PC-3 (cell line): ENCODE measurements around the gene HK1. TPM values are rescaled to one million over a fixed set of nuclear protein-coding genes. Genes with fewer than 3 reads are reported as not detected.

Experiments used
- ATAC-seq: fragments of 200-7000 bp; cut with Tn5 transposase; 2 replicates; pipeline ENCODE4 v1.9.1; 2020; ENCODE audit warnings: mild to moderate bottlenecking, moderate library complexity
- BruUV-seq: library from RNA; stranded (reverse); fragments of 400-500 nt; replicated peaks from 2 replicates; lab custom pipeline; 2021; lab: Mats Ljungman, UMichigan
- CTCF ChIA-PET: fragments of 300-600 bp; sonication (Branson Sonifier 250); formaldehyde crosslinking; loops from one replicate; lab custom pipeline; 2022; ENCODE audit warnings: antibody characterized with exemption; lab: Charles Lee
- POLR2A ChIA-PET: fragments of 300-600 bp; sonication (Branson Sonifier 250); formaldehyde crosslinking; loops from one replicate; lab custom pipeline; 2022; ENCODE audit warnings: antibody characterized with exemption; ENCODE audit not compliant: unreplicated experiment; lab: Charles Lee
- DNase-seq: peaks from one replicate; pipeline ENCODE4 v3.0.0-alpha.2; 2015
- H2AFZ ChIP-seq: fragments of 300-600 bp; sonication (generic); 2 replicates; pipeline ENCODE4 v1.6.0; 2016; ENCODE audit warnings: antibody characterized with exemption, low read length
- H3F3A ChIP-seq: fragments of 300-600 bp; sonication (generic); one replicate; pipeline ENCODE4 v1.6.0; 2017; ENCODE audit warnings: antibody characterized with exemption, low read length, control low read depth, mild to moderate bottlenecking; ENCODE audit not compliant: unreplicated experiment
- H3K27ac ChIP-seq: fragments of 300-600 bp; sonication (generic); 2 replicates; pipeline ENCODE4 v1.5.1; 2016; ENCODE audit warnings: mild to moderate bottlenecking, low read length
- H3K27me3 ChIP-seq: fragments of 300-600 bp; sonication (generic); 2 replicates; pipeline ENCODE4 v1.6.1; 2016; ENCODE audit warnings: low read length, mixed read lengths
- H3K36me3 ChIP-seq: fragments of 300-600 bp; sonication (generic); 2 replicates; pipeline ENCODE4 v1.6.1; 2016; ENCODE audit warnings: low read depth, mixed run types, low read length, mixed read lengths
- H3K4me1 ChIP-seq: fragments of 300-600 bp; sonication (generic); 2 replicates; pipeline ENCODE4 v1.5.1; 2016; ENCODE audit warnings: low read length; ENCODE audit not compliant: insufficient read depth
- H3K4me2 ChIP-seq: fragments of 300-600 bp; sonication (generic); 2 replicates; pipeline ENCODE4 v1.6.0; 2016; ENCODE audit warnings: low read length
- H3K4me3 ChIP-seq: fragments of 300-600 bp; sonication (generic); 2 replicates; pipeline ENCODE4 v1.5.1; 2016; ENCODE audit warnings: mild to moderate bottlenecking, low read length, mixed read lengths
- H3K79me2 ChIP-seq: fragments of 300-600 bp; sonication (generic); 2 replicates; pipeline ENCODE4 v1.6.1; 2017; ENCODE audit warnings: low read length, mixed read lengths
- H3K9ac ChIP-seq: fragments of 300-600 bp; sonication (generic); 2 replicates; pipeline ENCODE4 v1.6.0; 2016; ENCODE audit warnings: mild to moderate bottlenecking, low read length
- H3K9me2 ChIP-seq: fragments of 300-600 bp; sonication (generic); replicated peaks from 2 replicates; pipeline ENCODE4 v1.6.1; 2016; ENCODE audit warnings: mixed run types, low read length, mixed read lengths
- H3K9me3 ChIP-seq: fragments of 300-600 bp; sonication (generic); 2 replicates; pipeline ENCODE4 v1.6.1; 2016; ENCODE audit warnings: low read length, mixed read lengths
- H4K20me1 ChIP-seq: fragments of 300-600 bp; sonication (generic); 2 replicates; pipeline ENCODE4 v1.6.1; 2016; ENCODE audit warnings: low read length, mixed read lengths
- EZH2 ChIP-seq: fragments of 300-600 bp; sonication (generic); IDR thresholded peaks from one replicate; pipeline ENCODE4 v1.6.1; 2017; ENCODE audit warnings: antibody characterized with exemption, mild to moderate bottlenecking, low read length; ENCODE audit not compliant: unreplicated experiment
- EZH2phosphoT487 ChIP-seq: fragments of 300-600 bp; sonication (generic); IDR thresholded peaks from 2 replicates; pipeline ENCODE4 v1.6.1; 2018; ENCODE audit warnings: mild to moderate bottlenecking, antibody characterized with exemption, low read length, borderline replicate concordance
- intact Hi-C: fragments of 100-400 bp; cut with micrococcal nuclease; formaldehyde crosslinking; loops from 2 replicates; pipeline ENCODE4 v1.9.0; 2023
- total RNA-seq: library from RNA; depleted of rRNA; stranded (reverse); fragments of >200 nt; gene quantifications from 2 replicates; pipeline ENCODE4 v1.2.3, GENCODE V29; 2014
- TF ChIP-seq, protein P1 (sequence below): fragments of 300-600 bp; sonication (generic); conservative IDR thresholded peaks from 2 replicates; pipeline ENCODE4 v1.5.1; 2017; ENCODE audit warnings: antibody characterized with exemption, low read depth, mild to moderate bottlenecking, low read length

The HK1 gene
- total RNA-seq, 1 experiment from 2014 or later, result 189 TPM

DNA sequence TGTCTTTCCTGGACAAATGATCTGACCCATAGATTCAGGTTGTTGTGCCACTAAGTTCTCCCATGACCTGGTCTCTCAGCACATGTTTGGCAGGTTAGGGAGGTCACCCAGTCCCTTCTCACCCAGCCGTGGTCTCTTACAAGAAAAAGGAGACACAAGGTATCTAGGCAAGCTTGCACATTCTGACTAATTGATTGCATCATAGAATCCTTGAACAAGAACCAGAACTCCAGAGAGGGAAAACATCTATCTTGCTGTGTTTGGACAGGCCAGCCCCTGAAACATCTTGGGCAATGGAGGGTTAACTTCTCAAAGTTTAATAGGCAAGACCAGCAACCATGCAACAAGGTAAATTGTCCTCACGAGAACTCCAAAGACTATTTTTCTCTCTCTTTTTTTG lies 8.5 kb upstream of the HK1 start:
- CTCF ChIA-PET, result interaction anchor here (1.0 kb wide), 1 partner anchor 645 kb away, joined by 4 read pairs; no protein-coding TSS in a partner anchor
- intact Hi-C loops, result no loop called here
- Histone ChIP-seq H3K4me3 (no peak overlapping the region), H3K9me2 (no peaks in the 10 kb centered on the region), H3K27ac (no peak overlapping the region), H2AFZ (no peak overlapping the region), H3K9me3 (peaks cover 10% of the 10 kb centered on the region), H3K9ac (no peak overlapping the region), H3K79me2 (no peaks in the 10 kb centered on the region), H3K36me3 (no peaks in the 10 kb centered on the region; the same call in 1 of the 2 replicates), H4K20me1 (no peaks in the 10 kb centered on the region), H3F3A (no peaks in the 10 kb centered on the region), H3K27me3 (peaks cover 7% of the 10 kb centered on the region; the same call in 1 of the 2 replicates), H3K4me2 (no peak overlapping the region), H3K4me1 (no peaks in the 10 kb centered on the region)
- POLR2A ChIA-PET, result no interaction called here
- ATAC-seq (no peak), DNase-seq (no peak)
- BruUV-seq, result no TSS peak
- TF ChIP-seq, protein P1, sequence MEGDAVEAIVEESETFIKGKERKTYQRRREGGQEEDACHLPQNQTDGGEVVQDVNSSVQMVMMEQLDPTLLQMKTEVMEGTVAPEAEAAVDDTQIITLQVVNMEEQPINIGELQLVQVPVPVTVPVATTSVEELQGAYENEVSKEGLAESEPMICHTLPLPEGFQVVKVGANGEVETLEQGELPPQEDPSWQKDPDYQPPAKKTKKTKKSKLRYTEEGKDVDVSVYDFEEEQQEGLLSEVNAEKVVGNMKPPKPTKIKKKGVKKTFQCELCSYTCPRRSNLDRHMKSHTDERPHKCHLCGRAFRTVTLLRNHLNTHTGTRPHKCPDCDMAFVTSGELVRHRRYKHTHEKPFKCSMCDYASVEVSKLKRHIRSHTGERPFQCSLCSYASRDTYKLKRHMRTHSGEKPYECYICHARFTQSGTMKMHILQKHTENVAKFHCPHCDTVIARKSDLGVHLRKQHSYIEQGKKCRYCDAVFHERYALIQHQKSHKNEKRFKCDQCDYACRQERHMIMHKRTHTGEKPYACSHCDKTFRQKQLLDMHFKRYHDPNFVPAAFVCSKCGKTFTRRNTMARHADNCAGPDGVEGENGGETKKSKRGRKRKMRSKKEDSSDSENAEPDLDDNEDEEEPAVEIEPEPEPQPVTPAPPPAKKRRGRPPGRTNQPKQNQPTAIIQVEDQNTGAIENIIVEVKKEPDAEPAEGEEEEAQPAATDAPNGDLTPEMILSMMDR, result no peak
- TF ChIP-seq EZH2phosphoT487, result no peak
- no peak for TF ChIP-seq EZH2

GRCh38 chr10:69270990-69271389 lies 7.3 kb upstream of the HK1 start:
- Histone ChIP-seq H3K9me2 (no peaks in the 10 kb centered on the region), H3K4me1 (no peaks in the 10 kb centered on the region), H3K27me3 (peaks cover 7% of the 10 kb centered on the region; the same call in 1 of the 2 replicates), H3K9ac (no peak overlapping the region), H3K4me3 (no peak overlapping the region), H3F3A (no peaks in the 10 kb centered on the region), H3K9me3 (peaks cover 10% of the 10 kb centered on the region), H2AFZ (no peak overlapping the region), H3K36me3 (no peaks in the 10 kb centered on the region; the same call in 1 of the 2 replicates), H4K20me1 (no peaks in the 10 kb centered on the region), H3K27ac (no peak overlapping the region), H3K79me2 (no peaks in the 10 kb centered on the region), H3K4me2 (no peak overlapping the region)
- intact Hi-C loops, result no loop called here
- DNase-seq, result no peak
- POLR2A ChIA-PET, result no interaction called here
- CTCF ChIA-PET, result no interaction called here
- TF ChIP-seq EZH2 (no peak), EZH2phosphoT487 (no peak)
- TF ChIP-seq, protein P1, result no peak
- ATAC-seq, result no peak
- BruUV-seq, result no TSS peak

GRCh38 chr10:69272624-69273023 lies 5.7 kb upstream of the HK1 start:
- Histone ChIP-seq H4K20me1 (no peaks in the 10 kb centered on the region), H2AFZ (no peak overlapping the region), H3K27me3 (0 out of 2 replicates have a peak, but pooled peaks cover 5% of the 10 kb centered on the region), H3K36me3 (no peaks in the 10 kb centered on the region; the same call in 1 of the 2 replicates), H3K9me2 (no peaks in the 10 kb centered on the region), H3K79me2 (no peaks in the 10 kb centered on the region), H3K4me2 (no peak overlapping the region), H3K4me3 (no peak overlapping the region), H3K9me3 (peaks cover 10% of the 10 kb centered on the region), H3K9ac (no peak overlapping the region), H3K27ac (no peak overlapping the region), H3K4me1 (no peaks in the 10 kb centered on the region), H3F3A (no peaks in the 10 kb centered on the region)
- ChIA-PET CTCF (no interaction called here), POLR2A (no interaction called here)
- DNase-seq (no peak), ATAC-seq (no peak)
- intact Hi-C loops, result no loop called here
- TF ChIP-seq, protein P1, result no peak
- TF ChIP-seq EZH2phosphoT487, result no peak
- TF ChIP-seq EZH2, result no peak
- BruUV-seq, result no TSS peak
